Stimulated activated memory B cell treated with anti-CD40 and anti-IgM and Interleukin-4, amounts not matched to agents 10 μg/mL and 1 μg/mL and 100 μg/mL, for 72 hours (primary cell): Measurements from ENCODE around the gene NHLRC2.

Experiments used
- ATAC-seq: fragments of 150-1000 bp; cut with Tn5 transposase; 2 replicates; pipeline ENCODE4 v1.10.0; 2021
- H3K27ac Mint-ChIP-seq: one replicate; pipeline ENCODE4 v1.8.0; 2022; ENCODE audit warnings: mild to moderate bottlenecking, mixed read lengths
- H3K27me3 Mint-ChIP-seq: one replicate; pipeline ENCODE4 v1.8.0; 2022; ENCODE audit warnings: mixed read lengths
- H3K36me3 Mint-ChIP-seq: one replicate; pipeline ENCODE4 v1.8.0; 2022; ENCODE audit warnings: mixed read lengths
- H3K4me1 Mint-ChIP-seq: one replicate; pipeline ENCODE4 v1.8.0; 2022; ENCODE audit warnings: mixed read lengths
- H3K4me3 Mint-ChIP-seq: one replicate; pipeline ENCODE4 v1.8.0; 2022; ENCODE audit warnings: mild to moderate bottlenecking, moderate library complexity, mixed read lengths
- H3K9me3 Mint-ChIP-seq: one replicate; pipeline ENCODE4 v1.8.0; 2022; ENCODE audit warnings: mixed read lengths

The NHLRC2 gene

DNA sequence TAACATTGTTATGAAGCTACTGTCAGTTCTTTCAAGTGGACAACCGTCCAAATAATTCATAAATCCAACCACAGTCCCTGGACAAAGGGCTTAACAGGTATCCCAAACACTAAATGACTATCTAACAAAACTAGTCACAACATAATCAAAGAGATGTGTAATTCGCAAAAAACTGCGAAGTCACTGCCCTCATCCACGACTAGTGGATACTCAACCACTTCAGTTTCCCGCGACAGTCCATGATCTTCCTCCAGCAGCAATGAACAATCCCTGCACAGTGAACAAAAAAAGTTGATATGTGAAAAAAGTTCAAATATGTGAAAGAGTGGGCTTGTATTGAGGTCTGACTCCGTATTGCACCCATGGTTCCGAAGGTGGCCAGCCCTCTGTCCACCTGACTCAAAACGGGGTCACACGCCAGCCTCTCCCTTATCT is 866 bp upstream of the NHLRC2 start:
- ATAC-seq, result no peak
- Mint-ChIP-seq H3K4me3 (peak overlapping the region; percentile 90), H3K27ac (peak overlapping the region; percentile 99), H3K4me1 (peaks cover 37% of the 10 kb centered on the region), H3K9me3 (no peaks in the 10 kb centered on the region), H3K36me3 (peaks cover 8% of the 10 kb centered on the region), H3K27me3 (no peaks in the 10 kb centered on the region)

DNA sequence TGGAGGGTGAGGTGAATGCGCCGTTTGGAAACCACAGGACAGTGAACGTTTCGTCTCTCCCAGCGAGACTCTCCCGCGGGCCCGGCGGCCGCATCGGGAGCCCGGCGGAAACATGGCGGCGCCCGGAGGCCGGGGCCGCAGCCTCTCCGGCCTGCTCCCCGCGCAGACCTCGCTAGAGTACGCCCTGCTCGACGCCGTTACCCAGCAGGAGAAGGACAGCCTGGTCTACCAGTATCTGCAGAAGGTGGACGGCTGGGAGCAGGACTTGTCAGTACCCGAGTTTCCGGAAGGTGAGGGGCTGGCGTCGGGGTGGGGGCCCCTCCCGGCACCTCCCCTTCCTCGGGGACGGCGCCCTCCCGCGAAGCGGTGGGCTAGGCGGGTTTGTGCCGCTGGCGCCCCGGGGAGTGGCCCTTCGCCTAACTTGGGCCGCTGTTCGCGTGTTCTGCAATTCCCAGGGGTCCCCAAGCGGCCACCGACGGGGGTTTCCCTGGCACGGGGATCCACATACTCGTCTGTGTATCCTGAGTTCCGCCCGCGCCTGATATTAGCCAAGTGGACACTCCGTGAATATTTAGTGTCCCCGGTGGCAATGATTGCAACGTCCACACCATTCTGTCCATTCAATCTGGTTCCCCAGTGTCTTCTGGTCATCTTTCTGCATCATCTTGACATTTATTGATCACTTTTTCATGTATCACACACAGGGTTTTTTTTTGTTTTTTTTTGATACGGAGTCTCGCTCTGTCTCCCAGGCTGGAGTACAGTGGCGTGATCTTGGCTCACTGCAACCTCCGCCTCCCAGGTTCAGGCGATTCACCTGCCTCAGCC is 514 bp downstream of the NHLRC2 start:
- H3K9me3 Mint-ChIP-seq, result no peaks in the 10 kb centered on the region
- peak overlapping the region; percentile 90 for H3K4me3 Mint-ChIP-seq
- peaks cover 6% of the 10 kb centered on the region for H3K36me3 Mint-ChIP-seq
- H3K27me3 Mint-ChIP-seq, result no peaks in the 10 kb centered on the region
- peak; percentile 83 for ATAC-seq
- peak overlapping the region; percentile 99 for H3K27ac Mint-ChIP-seq
- H3K4me1 Mint-ChIP-seq, result peaks cover 44% of the 10 kb centered on the region

DNA sequence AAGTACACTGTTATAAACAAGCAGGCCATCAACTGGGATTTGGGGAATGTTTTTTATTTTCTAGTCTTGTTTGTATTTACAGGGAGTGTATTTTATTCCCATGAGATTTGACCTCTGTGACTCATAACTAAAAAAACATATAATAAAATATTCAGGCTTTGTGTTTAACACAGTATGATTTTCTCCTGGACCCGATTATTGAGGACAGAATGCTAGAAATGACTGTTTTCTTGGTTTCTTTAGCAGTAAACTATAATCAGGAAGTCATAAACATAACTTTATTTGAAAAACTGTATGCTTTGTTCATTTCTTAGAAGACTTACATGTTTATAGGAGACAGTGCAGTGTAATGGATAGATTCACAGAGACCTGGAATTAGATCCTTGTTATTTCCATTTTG is 2.1 kb downstream of the NHLRC2 start:
- Mint-ChIP-seq H3K9me3 (peaks cover 3% of the 10 kb centered on the region), H3K27ac (peak overlapping the region; percentile 99), H3K36me3 (peaks cover 22% of the 10 kb centered on the region), H3K4me3 (no peak overlapping the region), H3K27me3 (no peaks in the 10 kb centered on the region), H3K4me1 (peaks cover 53% of the 10 kb centered on the region)
- ATAC-seq, result no peak

DNA sequence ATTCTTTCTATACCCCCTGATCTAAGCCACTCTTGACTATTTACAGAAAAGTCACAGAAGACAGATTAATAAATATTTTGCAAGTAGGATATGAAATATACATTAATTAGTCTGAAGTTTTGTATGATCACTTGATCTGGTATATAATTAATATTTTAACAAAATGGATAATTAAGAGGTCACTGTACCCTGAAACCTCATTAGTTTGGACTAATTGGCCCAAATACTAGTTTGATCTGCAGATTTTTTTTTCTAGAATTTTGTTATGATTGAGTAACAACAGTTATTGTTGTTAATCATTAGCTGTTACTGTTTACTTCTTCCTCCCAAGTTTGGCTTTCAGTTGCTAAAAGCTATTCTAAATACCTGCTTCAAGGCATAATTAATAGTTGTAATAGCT is 2.7 kb downstream of the NHLRC2 start:
- no peaks in the 10 kb centered on the region for H3K27me3 Mint-ChIP-seq
- H3K36me3 Mint-ChIP-seq, result peaks cover 23% of the 10 kb centered on the region

DNA sequence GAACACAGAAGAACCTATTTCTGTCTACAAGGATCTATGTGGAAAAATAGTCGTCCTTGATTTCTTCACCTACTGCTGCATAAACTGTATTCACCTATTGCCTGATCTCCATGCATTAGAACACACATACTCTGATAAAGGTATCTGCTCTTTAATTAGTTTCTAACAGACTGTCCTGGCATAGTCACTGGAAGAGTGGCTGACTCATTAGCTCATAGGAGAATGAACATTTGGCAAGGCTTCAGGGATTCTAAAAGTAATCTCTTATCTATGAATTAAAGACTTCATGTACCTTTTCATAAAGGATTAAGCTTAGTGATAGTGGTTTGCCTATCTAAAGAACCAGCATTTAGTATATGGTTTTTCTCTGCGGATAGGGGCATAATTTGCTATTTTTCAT is 4.1 kb downstream of the NHLRC2 start:
- H3K4me1 Mint-ChIP-seq, result peaks cover 49% of the 10 kb centered on the region
- H3K27me3 Mint-ChIP-seq, result no peaks in the 10 kb centered on the region
- H3K9me3 Mint-ChIP-seq, result peaks cover 3% of the 10 kb centered on the region
- H3K4me3 Mint-ChIP-seq, result no peak overlapping the region
- H3K27ac Mint-ChIP-seq, result no peak overlapping the region
- H3K36me3 Mint-ChIP-seq, result peaks cover 35% of the 10 kb centered on the region
- no peak for ATAC-seq

More for the DNA sequence above, 2.7 kb downstream of the NHLRC2 start:
- Mint-ChIP-seq H3K4me3 (no peak overlapping the region), H3K9me3 (peaks cover 3% of the 10 kb centered on the region), H3K27ac (no peak overlapping the region), H3K4me1 (peaks cover 52% of the 10 kb centered on the region)
- no peak for ATAC-seq

DNA sequence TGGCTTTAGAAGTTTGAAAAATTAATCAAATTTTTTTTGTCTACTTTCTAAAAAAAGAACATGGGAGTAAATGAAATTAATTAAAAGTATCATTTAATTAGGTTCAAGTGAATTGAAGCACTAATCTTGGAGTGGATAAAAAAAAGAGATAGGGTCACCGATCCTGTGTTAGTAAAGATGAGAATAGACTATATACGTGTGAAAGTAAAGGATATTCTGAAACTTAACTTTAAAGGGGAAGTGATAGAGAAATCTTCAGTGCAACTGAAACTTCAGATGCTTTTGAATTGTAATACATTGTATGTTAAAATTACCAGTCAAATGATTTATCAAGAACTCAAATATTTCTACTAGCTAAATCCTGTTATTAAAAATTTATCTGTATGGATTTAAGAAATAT is 4.8 kb downstream of the NHLRC2 start:
- Mint-ChIP-seq H3K4me3 (no peak overlapping the region), H3K36me3 (peaks cover 43% of the 10 kb centered on the region), H3K4me1 (peaks cover 48% of the 10 kb centered on the region), H3K27ac (peak overlapping the region; percentile 15), H3K27me3 (no peaks in the 10 kb centered on the region), H3K9me3 (peaks cover 3% of the 10 kb centered on the region)
- no peak for ATAC-seq

DNA sequence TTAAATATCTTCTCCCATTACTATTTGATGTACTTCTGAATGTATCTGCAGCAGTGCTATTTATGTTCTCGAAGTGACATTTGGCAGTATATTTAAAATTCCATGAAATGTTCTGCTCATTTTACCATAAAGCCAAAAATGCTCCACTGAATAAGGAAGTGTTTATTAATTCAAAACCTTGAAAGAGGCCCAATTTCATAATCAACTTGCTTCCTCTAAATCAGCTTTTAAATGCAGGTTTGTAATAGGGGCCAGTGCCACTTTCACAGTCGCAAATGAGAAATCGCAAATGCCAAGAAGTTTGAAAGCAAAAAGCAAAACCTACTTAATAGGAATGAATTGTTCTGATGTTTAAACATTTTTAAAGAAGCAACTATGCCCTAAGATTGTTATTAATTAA is 11.4 kb downstream of the NHLRC2 start:
- Mint-ChIP-seq H3K27me3 (no peaks in the 10 kb centered on the region), H3K36me3 (peaks cover 49% of the 10 kb centered on the region), H3K9me3 (peaks cover 2% of the 10 kb centered on the region), H3K4me1 (peaks cover 36% of the 10 kb centered on the region), H3K27ac (no peak overlapping the region), H3K4me3 (no peak overlapping the region)
- no peak for ATAC-seq

DNA sequence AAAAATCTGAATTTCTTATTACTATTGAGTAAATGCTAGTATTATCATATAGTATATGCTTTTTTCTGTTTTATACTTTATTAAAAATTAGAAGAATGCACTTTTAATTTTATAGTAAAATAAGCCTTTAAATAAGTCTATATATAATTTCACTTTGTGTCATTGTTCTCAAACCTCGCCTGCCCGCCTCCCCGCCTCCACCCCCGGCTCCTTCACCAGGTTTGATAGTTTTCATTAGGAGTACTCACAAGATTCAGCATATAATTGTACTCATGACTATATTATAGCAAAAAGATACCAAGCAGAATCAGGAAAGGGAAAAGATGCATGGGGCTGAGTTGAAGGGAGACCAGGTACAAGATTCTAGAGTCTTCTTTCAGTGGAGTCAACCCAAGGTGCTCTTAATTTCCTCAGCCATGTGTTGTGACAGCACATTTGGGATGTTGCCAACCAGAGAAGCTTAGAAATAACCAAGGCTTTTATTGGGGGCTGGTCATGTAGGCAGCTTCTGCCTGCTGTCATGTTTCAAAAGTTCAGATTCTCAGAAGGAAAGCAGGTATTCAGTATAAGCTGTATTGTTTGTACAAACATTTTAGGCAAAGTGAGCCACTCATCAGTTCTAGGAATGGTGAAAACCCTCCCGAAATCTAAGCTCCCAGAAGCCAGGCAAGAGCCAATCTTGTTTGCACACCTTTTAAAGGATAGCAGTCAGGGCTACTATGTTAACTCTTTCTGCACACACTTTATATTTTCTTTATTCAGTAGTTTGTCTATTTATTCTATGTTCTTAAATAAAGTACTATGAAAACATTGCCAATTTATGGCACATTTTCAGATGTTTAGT is 12.3 kb downstream of the NHLRC2 start:
- peaks cover 34% of the 10 kb centered on the region for H3K4me1 Mint-ChIP-seq
- H3K27ac Mint-ChIP-seq, result no peak overlapping the region
- peaks cover 45% of the 10 kb centered on the region for H3K36me3 Mint-ChIP-seq
- H3K4me3 Mint-ChIP-seq, result no peak overlapping the region
- no peaks in the 10 kb centered on the region for H3K27me3 Mint-ChIP-seq
- ATAC-seq, result no peak
- no peaks in the 10 kb centered on the region for H3K9me3 Mint-ChIP-seq

DNA sequence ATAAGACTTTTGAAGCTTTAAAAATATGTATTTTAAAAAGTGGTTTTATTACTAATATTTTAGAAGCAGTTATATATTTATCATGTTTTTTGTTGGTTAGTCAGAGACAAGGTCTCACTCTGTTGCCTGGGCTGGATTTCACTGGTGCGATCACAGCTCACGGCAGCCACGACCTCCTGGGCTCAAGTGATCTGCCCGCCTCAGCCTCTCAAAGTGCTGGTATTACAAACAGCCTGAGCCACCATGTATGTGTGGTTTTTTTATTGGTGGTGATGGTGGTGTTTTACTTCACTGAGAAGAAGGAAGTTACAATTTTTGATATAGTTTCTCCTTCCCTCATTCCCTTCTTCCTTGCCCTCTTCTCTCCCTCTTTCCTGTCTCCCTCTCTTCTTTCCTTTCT is 13.4 kb downstream of the NHLRC2 start:
- H3K27me3 Mint-ChIP-seq, result no peaks in the 10 kb centered on the region
- no peaks in the 10 kb centered on the region for H3K9me3 Mint-ChIP-seq
- H3K4me1 Mint-ChIP-seq, result peaks cover 41% of the 10 kb centered on the region
- H3K36me3 Mint-ChIP-seq, result peaks cover 48% of the 10 kb centered on the region
- no peak for ATAC-seq
- H3K4me3 Mint-ChIP-seq, result no peak overlapping the region
- no peak overlapping the region for H3K27ac Mint-ChIP-seq

DNA sequence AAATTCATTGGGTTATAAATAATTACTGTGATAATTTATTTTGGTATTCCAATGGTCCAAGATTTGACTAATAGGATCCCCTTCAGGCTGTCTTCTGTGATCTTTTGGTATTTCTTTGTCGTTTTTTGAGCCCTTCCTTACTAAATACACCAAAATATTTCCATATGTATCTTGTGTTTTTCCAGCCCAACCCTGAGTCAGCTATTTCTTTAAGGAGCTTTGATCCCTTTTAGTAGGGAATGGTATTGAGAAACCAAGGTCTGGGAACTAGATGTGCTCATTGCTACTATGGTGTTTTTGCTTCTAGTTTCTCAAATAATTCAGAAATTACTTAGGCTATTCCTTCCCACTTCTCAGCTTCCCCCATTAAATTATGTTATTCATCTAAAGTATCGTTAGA is 15.3 kb downstream of the NHLRC2 start:
- Mint-ChIP-seq H3K4me1 (peaks cover 47% of the 10 kb centered on the region), H3K36me3 (peaks cover 45% of the 10 kb centered on the region)

DNA sequence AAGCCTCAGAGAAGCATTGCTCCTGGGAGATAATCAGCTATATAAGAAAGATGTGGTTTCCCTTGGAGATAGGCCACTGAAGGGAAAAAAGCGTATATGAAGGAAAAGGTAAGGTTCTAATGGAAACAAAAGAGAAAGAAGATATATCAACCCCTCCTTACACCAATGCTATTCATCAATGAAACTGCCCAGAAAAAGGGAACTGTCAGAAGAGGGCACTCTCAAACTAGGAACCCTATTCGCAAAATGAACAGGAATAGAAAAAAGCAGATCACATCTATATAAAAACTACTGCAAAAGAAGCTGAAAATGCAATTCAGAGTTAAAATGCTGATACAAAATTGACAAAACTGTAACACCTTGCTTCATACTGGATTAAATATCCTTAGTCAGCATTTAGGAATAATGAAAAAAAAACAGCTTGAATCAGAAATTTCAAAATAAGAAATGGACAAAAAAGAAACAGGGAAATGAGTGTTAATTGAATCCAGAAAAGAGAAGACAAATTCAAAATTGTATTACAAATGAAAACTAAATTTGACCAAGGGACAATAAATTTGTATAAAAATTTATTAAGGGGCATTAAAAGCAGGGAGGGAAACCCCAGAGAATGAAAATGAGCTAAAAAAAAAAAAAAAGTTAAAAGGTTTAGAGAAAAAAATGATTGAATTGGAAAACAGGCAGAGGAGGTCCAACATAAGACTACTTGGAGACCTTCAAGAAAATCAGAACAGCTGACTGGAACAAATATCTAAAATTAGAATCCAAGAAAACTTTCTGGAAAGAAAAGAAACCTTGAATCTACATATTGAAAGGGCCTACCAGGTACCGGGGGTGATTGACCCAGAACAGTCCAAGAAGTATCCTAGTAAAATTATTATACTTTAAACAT is 17.9 kb downstream of the NHLRC2 start:
- Mint-ChIP-seq H3K27ac (peak overlapping the region; percentile 5), H3K4me1 (peaks cover 55% of the 10 kb centered on the region), H3K4me3 (no peak overlapping the region), H3K36me3 (peaks cover 56% of the 10 kb centered on the region), H3K27me3 (no peaks in the 10 kb centered on the region), H3K9me3 (no peaks in the 10 kb centered on the region)
- no peak for ATAC-seq

More for the DNA sequence above, 15.3 kb downstream of the NHLRC2 start:
- no peak for ATAC-seq
- no peak overlapping the region for H3K4me3 Mint-ChIP-seq
- no peaks in the 10 kb centered on the region for H3K27me3 Mint-ChIP-seq
- H3K9me3 Mint-ChIP-seq, result no peaks in the 10 kb centered on the region
- no peak overlapping the region for H3K27ac Mint-ChIP-seq

DNA sequence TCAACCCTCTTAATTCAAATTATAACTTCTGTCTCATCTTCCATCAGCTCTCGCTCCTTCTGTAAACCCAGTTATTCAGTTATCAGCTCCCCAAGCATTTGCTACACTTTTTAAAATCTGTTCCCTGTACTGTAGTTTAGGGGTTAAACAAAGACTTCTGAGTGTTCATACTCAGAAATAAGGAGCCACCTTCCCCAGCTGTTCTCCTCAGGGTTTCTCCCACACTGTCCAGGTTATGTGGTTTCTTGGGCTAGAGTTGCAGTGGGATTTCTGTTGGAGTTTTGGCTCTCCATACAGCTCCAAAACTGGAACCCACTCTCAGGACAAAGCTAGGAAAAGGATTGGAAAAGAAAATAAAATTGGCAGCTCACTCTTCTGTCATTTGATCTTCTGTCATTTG is 20.8 kb downstream of the NHLRC2 start:
- ATAC-seq, result no peak

DNA sequence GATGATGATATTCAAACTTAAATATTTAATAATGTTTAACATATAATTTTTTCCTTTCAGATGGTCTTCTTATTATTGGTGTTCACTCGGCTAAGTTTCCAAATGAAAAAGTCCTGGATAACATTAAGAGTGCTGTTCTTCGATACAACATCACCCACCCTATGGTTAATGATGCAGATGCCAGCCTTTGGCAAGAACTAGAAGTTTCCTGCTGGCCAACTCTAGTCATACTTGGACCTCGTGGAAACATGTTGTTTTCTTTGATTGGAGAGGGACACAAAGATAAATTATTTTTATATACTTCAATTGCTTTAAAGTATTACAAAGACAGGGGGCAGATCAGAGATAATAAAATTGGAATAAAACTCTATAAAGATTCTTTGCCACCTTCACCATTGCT is 22.0 kb downstream of the NHLRC2 start:
- H3K4me3 Mint-ChIP-seq, result no peak overlapping the region
- H3K27ac Mint-ChIP-seq, result no peak overlapping the region
- H3K27me3 Mint-ChIP-seq, result no peaks in the 10 kb centered on the region
- H3K36me3 Mint-ChIP-seq, result peaks cover 47% of the 10 kb centered on the region
- no peak for ATAC-seq
- peaks cover 37% of the 10 kb centered on the region for H3K4me1 Mint-ChIP-seq
- no peaks in the 10 kb centered on the region for H3K9me3 Mint-ChIP-seq

More for the DNA sequence above, 20.8 kb downstream of the NHLRC2 start:
- Mint-ChIP-seq H3K4me3 (no peak overlapping the region), H3K9me3 (no peaks in the 10 kb centered on the region), H3K27ac (no peak overlapping the region), H3K36me3 (peaks cover 46% of the 10 kb centered on the region), H3K27me3 (no peaks in the 10 kb centered on the region), H3K4me1 (peaks cover 37% of the 10 kb centered on the region)

DNA sequence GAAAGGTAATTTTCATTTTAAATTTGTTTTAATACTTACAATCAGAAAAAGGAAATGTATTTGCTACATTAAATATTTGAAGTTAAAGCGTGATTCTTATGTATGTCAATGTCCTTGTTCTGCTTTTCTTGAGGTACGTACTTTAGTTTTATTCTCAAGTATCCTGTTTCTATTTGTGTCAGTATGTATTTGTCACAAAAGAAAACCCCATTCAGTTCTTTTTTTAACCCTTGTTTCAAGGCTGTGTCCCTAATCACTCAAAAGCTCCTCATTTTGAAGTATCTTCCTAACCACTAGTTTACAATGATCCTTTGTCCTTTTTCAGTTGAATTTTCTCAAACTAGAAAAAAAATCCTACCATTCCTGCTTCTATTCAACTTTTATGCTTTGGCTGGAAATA is 25.2 kb downstream of the NHLRC2 start:
- no peak overlapping the region for H3K4me3 Mint-ChIP-seq
- H3K9me3 Mint-ChIP-seq, result no peaks in the 10 kb centered on the region
- peaks cover 16% of the 10 kb centered on the region for H3K4me1 Mint-ChIP-seq
- peak; percentile 41 for ATAC-seq
- H3K27ac Mint-ChIP-seq, result peak overlapping the region; percentile 53
- no peaks in the 10 kb centered on the region for H3K27me3 Mint-ChIP-seq
- peaks cover 51% of the 10 kb centered on the region for H3K36me3 Mint-ChIP-seq

DNA sequence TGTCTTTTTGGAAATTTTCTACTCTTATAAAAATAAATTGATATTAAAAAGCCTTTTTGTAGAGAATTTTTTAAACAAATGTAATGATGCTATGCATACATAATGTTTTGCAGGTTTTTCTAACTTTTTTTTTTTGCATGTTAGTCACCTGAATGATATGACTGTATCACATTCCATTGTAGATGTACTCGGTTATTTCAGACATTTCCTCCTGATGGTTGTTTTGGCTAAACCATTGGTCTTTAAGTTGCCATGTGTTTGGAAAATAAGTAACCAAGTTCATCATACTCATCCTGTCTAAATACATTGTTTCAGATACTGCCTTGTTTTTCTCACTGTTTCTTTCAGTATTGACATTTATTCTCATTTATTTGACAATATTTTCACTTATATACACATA is 25.8 kb downstream of the NHLRC2 start:
- ATAC-seq, result no peak
- no peaks in the 10 kb centered on the region for H3K27me3 Mint-ChIP-seq
- peaks cover 11% of the 10 kb centered on the region for H3K4me1 Mint-ChIP-seq
- H3K4me3 Mint-ChIP-seq, result no peak overlapping the region
- peaks cover 47% of the 10 kb centered on the region for H3K36me3 Mint-ChIP-seq
- H3K9me3 Mint-ChIP-seq, result no peaks in the 10 kb centered on the region
- H3K27ac Mint-ChIP-seq, result peak overlapping the region; percentile 53
